ENCODE results near the gene RAPGEF1. TPM values are rescaled to one million over a fixed set of nuclear protein-coding genes. Genes with fewer than 3 reads are reported as not detected.

RAPGEF1 gene
- polyA plus RNA-seq, 1 donor from 2014 or later, result 23.6 TPM

DNA sequence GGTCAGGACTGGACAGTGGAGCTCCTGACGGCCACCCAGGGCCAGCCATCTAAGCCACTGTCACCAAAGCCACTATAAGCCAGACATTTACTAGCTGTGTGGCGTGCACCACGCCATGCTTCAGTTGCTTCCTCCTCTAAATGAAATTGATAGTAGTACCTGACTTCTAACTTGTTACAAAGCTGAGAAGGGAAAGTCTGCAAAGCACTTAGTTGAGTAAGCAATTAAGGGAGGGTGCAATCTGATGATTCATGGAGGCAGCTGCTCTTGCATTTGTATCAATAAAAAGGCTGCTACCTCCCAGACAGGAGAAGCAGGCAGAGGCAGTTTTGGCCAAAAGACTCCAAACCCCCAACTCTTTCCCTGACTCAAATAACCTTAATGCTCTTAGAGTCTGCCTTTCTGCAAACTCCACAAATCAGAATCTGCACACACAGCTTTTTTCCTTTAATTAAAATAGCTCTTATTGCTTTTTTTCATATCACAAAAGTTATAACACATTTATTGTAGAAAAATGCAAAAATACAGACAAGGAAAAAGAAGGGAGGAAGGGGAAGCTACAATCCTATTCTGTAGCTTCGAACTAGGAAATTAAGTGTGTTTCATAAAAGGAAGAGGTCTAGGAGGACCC is 19.3 kb upstream of the RAPGEF1 start:
- H2AFZ ChIP-seq (ENCODE audit: low read depth, low read length), result no peak overlapping the region
- H3K9me3 ChIP-seq (ENCODE audit: low read length), result no peaks in the 10 kb centered on the region
- no peaks in the 10 kb centered on the region for H3K27me3 ChIP-seq (ENCODE audit: insufficient read depth, low read depth, low read length)
- no peaks in the 10 kb centered on the region for H3F3A ChIP-seq (ENCODE audit: insufficient read depth, low read length, poor library complexity, severe bottlenecking)
- no peak overlapping the region for H3K4me3 ChIP-seq (ENCODE audit: low read length)
- H3K27ac ChIP-seq (ENCODE audit: low read length), result no peak overlapping the region
- no peaks in the 10 kb centered on the region for H4K20me1 ChIP-seq (ENCODE audit: insufficient read depth)
- H3K4me2 ChIP-seq (ENCODE audit: low read length), result no peak overlapping the region
- H3K79me2 ChIP-seq (replicated peaks; ENCODE audit: insufficient read depth, low read length), result no peaks in the 10 kb centered on the region
- no peaks in the 10 kb centered on the region for H3K9me2 ChIP-seq (ENCODE audit: insufficient read depth, low read length)
- TF ChIP-seq, protein P1, sequence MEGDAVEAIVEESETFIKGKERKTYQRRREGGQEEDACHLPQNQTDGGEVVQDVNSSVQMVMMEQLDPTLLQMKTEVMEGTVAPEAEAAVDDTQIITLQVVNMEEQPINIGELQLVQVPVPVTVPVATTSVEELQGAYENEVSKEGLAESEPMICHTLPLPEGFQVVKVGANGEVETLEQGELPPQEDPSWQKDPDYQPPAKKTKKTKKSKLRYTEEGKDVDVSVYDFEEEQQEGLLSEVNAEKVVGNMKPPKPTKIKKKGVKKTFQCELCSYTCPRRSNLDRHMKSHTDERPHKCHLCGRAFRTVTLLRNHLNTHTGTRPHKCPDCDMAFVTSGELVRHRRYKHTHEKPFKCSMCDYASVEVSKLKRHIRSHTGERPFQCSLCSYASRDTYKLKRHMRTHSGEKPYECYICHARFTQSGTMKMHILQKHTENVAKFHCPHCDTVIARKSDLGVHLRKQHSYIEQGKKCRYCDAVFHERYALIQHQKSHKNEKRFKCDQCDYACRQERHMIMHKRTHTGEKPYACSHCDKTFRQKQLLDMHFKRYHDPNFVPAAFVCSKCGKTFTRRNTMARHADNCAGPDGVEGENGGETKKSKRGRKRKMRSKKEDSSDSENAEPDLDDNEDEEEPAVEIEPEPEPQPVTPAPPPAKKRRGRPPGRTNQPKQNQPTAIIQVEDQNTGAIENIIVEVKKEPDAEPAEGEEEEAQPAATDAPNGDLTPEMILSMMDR (IDR thresholded peaks at IDR 0.05; ENCODE audit: poor library complexity, severe bottlenecking), result no peak
- H3K36me3 ChIP-seq (ENCODE audit: insufficient read depth, low read length), result no peaks in the 10 kb centered on the region
- no peak overlapping the region for H3K9ac ChIP-seq (ENCODE audit: low read length)

DNA sequence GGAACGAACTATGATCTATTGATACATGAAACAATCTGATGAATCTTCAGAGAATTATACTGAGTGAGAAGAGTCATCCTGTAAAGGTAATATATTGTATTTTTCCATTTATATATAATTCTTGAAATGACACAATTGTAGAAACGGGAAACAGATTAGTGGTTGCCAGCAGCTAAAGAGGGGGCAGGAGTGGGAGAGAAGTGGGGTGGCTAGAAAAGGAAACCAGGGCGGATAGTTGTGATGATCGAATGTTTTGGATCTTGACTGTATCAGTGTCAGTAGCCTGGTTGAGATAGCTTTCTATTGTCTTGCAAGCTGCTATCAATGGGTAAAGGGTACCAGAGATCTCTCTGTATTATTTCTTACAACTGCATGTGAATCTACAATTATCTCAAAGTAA is 17.7 kb upstream of the RAPGEF1 start:
- H3K9ac ChIP-seq (ENCODE audit: low read length), result no peak overlapping the region
- H4K20me1 ChIP-seq (ENCODE audit: insufficient read depth), result no peaks in the 10 kb centered on the region
- H3K27me3 ChIP-seq (ENCODE audit: insufficient read depth, low read depth, low read length), result no peaks in the 10 kb centered on the region
- H3K27ac ChIP-seq (ENCODE audit: low read length), result no peak overlapping the region
- TF ChIP-seq POLR2AphosphoS5 (IDR thresholded peaks at IDR 0.05), result no peak
- H3F3A ChIP-seq (ENCODE audit: insufficient read depth, low read length, poor library complexity, severe bottlenecking), result no peaks in the 10 kb centered on the region
- no peak overlapping the region for H2AFZ ChIP-seq (ENCODE audit: low read depth, low read length)
- no peaks in the 10 kb centered on the region for H3K9me2 ChIP-seq (ENCODE audit: insufficient read depth, low read length)
- no peak overlapping the region for H3K4me3 ChIP-seq (ENCODE audit: low read length)
- H3K9me3 ChIP-seq (ENCODE audit: low read length), result no peaks in the 10 kb centered on the region
- no peaks in the 10 kb centered on the region for H3K79me2 ChIP-seq (replicated peaks; ENCODE audit: insufficient read depth, low read length)
- no peaks in the 10 kb centered on the region for H3K36me3 ChIP-seq (ENCODE audit: insufficient read depth, low read length)
- H3K4me2 ChIP-seq (ENCODE audit: low read length), result no peak overlapping the region

DNA sequence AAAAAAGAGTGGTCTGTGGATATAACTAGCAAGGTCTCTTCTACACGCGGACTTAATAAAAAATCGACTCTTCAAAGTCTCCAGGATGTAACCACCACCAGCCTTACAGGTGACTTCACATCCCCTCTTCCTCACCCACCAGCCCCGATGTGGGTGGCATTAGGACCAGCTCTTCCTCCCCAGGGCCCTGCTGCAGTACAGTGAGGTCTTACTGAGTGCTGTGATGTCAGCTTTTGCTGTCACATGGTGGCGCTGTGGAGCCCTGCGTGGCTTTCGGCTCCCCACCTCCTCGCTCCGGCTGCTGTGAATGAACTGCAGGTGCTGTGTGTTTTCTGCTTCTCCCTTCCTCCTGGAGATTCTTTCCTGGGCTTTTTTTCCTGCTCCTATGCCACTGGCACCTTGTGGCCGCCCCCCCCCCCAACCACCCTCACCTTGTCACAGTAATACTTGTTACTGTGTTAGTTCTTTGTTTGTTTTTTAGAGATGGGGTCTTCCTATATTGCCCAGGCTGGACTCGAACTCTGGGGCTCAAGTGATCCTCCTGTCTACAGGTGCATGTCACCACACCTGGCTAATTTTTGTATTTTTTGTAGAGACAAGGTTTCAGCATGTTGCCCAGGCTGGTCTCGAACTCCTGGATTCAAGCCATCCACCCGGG is 15.8 kb upstream of the RAPGEF1 start:
- no peak overlapping the region for H3K27ac ChIP-seq (ENCODE audit: low read length)
- no peaks in the 10 kb centered on the region for H3K27me3 ChIP-seq (ENCODE audit: insufficient read depth, low read depth, low read length)
- no peak overlapping the region for H3K9ac ChIP-seq (ENCODE audit: low read length)
- TF ChIP-seq TAF1 (IDR thresholded peaks at IDR 0.05; ENCODE audit: low read depth) (no peak), EP300 (conservative IDR thresholded peaks at IDR 0.05; ENCODE audit: poor library complexity, severe bottlenecking) (no peak), RAD21 (conservative IDR thresholded peaks at IDR 0.05) (peak; percentile 81), SMC3 (conservative IDR thresholded peaks at IDR 0.05; ENCODE audit: poor library complexity) (peak; percentile 89), MXI1 (conservative IDR thresholded peaks at IDR 0.05; ENCODE audit: poor library complexity, severe bottlenecking) (no peak), EZH2 (IDR thresholded peaks at IDR 0.05; ENCODE audit: borderline replicate concordance, insufficient read depth, low read length, poor library complexity, severe bottlenecking) (no peak), POLR2AphosphoS5 (IDR thresholded peaks at IDR 0.05) (no peak)
- TF ChIP-seq, protein P2, sequence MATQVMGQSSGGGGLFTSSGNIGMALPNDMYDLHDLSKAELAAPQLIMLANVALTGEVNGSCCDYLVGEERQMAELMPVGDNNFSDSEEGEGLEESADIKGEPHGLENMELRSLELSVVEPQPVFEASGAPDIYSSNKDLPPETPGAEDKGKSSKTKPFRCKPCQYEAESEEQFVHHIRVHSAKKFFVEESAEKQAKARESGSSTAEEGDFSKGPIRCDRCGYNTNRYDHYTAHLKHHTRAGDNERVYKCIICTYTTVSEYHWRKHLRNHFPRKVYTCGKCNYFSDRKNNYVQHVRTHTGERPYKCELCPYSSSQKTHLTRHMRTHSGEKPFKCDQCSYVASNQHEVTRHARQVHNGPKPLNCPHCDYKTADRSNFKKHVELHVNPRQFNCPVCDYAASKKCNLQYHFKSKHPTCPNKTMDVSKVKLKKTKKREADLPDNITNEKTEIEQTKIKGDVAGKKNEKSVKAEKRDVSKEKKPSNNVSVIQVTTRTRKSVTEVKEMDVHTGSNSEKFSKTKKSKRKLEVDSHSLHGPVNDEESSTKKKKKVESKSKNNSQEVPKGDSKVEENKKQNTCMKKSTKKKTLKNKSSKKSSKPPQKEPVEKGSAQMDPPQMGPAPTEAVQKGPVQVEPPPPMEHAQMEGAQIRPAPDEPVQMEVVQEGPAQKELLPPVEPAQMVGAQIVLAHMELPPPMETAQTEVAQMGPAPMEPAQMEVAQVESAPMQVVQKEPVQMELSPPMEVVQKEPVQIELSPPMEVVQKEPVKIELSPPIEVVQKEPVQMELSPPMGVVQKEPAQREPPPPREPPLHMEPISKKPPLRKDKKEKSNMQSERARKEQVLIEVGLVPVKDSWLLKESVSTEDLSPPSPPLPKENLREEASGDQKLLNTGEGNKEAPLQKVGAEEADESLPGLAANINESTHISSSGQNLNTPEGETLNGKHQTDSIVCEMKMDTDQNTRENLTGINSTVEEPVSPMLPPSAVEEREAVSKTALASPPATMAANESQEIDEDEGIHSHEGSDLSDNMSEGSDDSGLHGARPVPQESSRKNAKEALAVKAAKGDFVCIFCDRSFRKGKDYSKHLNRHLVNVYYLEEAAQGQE (IDR thresholded peaks at IDR 0.05; ENCODE audit: borderline replicate concordance), result no peak
- TF ChIP-seq, protein P1 (IDR thresholded peaks at IDR 0.05; ENCODE audit: poor library complexity, severe bottlenecking), result peak; percentile 89
- no peak overlapping the region for H2AFZ ChIP-seq (ENCODE audit: low read depth, low read length)
- H3K79me2 ChIP-seq (replicated peaks; ENCODE audit: insufficient read depth, low read length), result no peaks in the 10 kb centered on the region
- H3F3A ChIP-seq (ENCODE audit: insufficient read depth, low read length, poor library complexity, severe bottlenecking), result no peaks in the 10 kb centered on the region
- H3K4me2 ChIP-seq (ENCODE audit: low read length), result no peak overlapping the region
- no peaks in the 10 kb centered on the region for H3K9me2 ChIP-seq (ENCODE audit: insufficient read depth, low read length)
- H3K9me3 ChIP-seq (ENCODE audit: low read length), result no peaks in the 10 kb centered on the region
- no peaks in the 10 kb centered on the region for H4K20me1 ChIP-seq (ENCODE audit: insufficient read depth)
- H3K36me3 ChIP-seq (ENCODE audit: insufficient read depth, low read length), result no peaks in the 10 kb centered on the region
- no peak overlapping the region for H3K4me3 ChIP-seq (ENCODE audit: low read length)
